HCT116 (cell line): Measurements from ENCODE around the gene ITLN1. TPM values are rescaled to one million over a fixed set of nuclear protein-coding genes. Genes with fewer than 3 reads are reported as not detected.

ENCODE experiments used
- ATAC-seq: fragments of 200-7000 bp; cut with Tn5 transposase; 2 replicates; pipeline ENCODE4 v1.9.1; 2020; ENCODE audit warnings: mild to moderate bottlenecking, moderate library complexity
- BruUV-seq: library from RNA; stranded (reverse); fragments of 400-500 nt; replicated peaks from 2 replicates; lab custom pipeline; 2021; lab: Mats Ljungman, UMichigan
- CTCF ChIA-PET: fragments of 300-600 bp; sonication (Branson Sonifier 250); formaldehyde crosslinking; loops from one replicate; lab custom pipeline; 2021; ENCODE audit warnings: antibody characterized with exemption; lab: Charles Lee
- POLR2A ChIA-PET: fragments of 300-600, 350-600 bp; sonication (Branson Sonifier 250); formaldehyde crosslinking; loops from one replicate; lab custom pipeline; 2021; ENCODE audit warnings: antibody characterized with exemption; lab: Charles Lee
- RAD21 ChIA-PET, 2 experiments: fragments of 300-600 bp; sonication (Branson Sonifier 250); formaldehyde crosslinking; loops; one replicate each; lab custom pipeline; 2023; ENCODE audit warnings: low total read pairs in 2 of 2; ENCODE audit not compliant: uncharacterized antibody in 2 of 2, unreplicated experiment in 2 of 2, low non-redundant PET in 1 of 2; lab: Charles Lee
- DNase-seq: peaks from one replicate; pipeline ENCODE4 v3.0.0-alpha.2; 2010; ENCODE audit warnings: low read depth, low spot score
- H2AFZ ChIP-seq: fragments of 200-600 bp; shearing (Covaris generic), sonication (generic); 2 replicates; pipeline ENCODE4 v1.6.1; 2017; ENCODE audit warnings: low read depth, mixed run types, mixed read lengths, antibody characterized with exemption, low read length; ENCODE audit not compliant: poor library complexity, severe bottlenecking
- H3K27ac ChIP-seq: 2 replicates; pipeline ENCODE4 v1.5.1; 2012; ENCODE audit warnings: low read depth, low read length
- H3K27me3 ChIP-seq: fragments of 200-600 bp; sonication (generic); 2 replicates; pipeline ENCODE4 v1.6.1; 2016; ENCODE audit warnings: mixed run types, low read length, mixed read lengths; ENCODE audit not compliant: insufficient read depth
- H3K36me3 ChIP-seq, 2 experiments: fragments of 200-500 bp in 1 of 2; fragments of 200-600 bp in 1 of 2; sonication (Bioruptor generic) in 1 of 2; sonication (generic) in 1 of 2; 2 replicates each; pipeline versions ENCODE4 v1.5.1 to v1.6.1; 2014 to 2016; ENCODE audit warnings: low read length in 2 of 2, inconsistent platforms in 1 of 2, mixed read lengths in 1 of 2, mixed run types in 1 of 2; ENCODE audit not compliant: insufficient read depth in 2 of 2, control insufficient read depth in 1 of 2
- H3K4me1 ChIP-seq, 2 experiments: fragments of 200-600 bp in 1 of 2; sonication (generic) in 1 of 2; 2 replicates each; pipeline versions ENCODE4 v1.5.1 to v1.6.1; 2012 to 2017; ENCODE audit warnings: low read length in 2 of 2, inconsistent platforms in 1 of 2, mild to moderate bottlenecking in 1 of 2, mixed read lengths in 1 of 2, mixed run types in 1 of 2, moderate library complexity in 1 of 2; ENCODE audit not compliant: insufficient read depth in 2 of 2, control insufficient read depth in 1 of 2
- H3K4me2 ChIP-seq: fragments of 200-600 bp; sonication (generic); 2 replicates; pipeline ENCODE4 v1.6.1; 2017; ENCODE audit warnings: mixed run types, low read length, mixed read lengths
- H3K4me3 ChIP-seq, 2 experiments: fragments of 200-600 bp in 1 of 2; sonication (generic) in 1 of 2; replicated peaks in 1 of 2; 2 replicates each; pipeline ENCODE4 v1.5.1; 2011 to 2016; ENCODE audit warnings: low read length in 2 of 2, control low read depth in 1 of 2, low read depth in 1 of 2, mild to moderate bottlenecking in 1 of 2, mixed read lengths in 1 of 2, mixed run types in 1 of 2
- H3K79me2 ChIP-seq: fragments of 200-600 bp; sonication (generic); 2 replicates; pipeline ENCODE4 v1.6.1; 2017; ENCODE audit warnings: mild to moderate bottlenecking, mixed run types, low read length, moderate library complexity, mixed read lengths; ENCODE audit not compliant: insufficient read depth
- H3K9ac ChIP-seq: fragments of 200-600 bp; sonication (generic); 2 replicates; pipeline ENCODE4 v1.6.1; 2016; ENCODE audit warnings: low read length, mixed read lengths
- H3K9me2 ChIP-seq: fragments of 200-600 bp; sonication (generic), shearing (Covaris generic); 2 replicates; pipeline ENCODE4 v1.6.1; 2017; ENCODE audit warnings: mixed run types, mild to moderate bottlenecking, moderate library complexity; ENCODE audit not compliant: insufficient read depth
- H3K9me3 ChIP-seq, 2 experiments: fragments of 200-500 bp in 1 of 2; fragments of 200-600 bp in 1 of 2; sonication (Bioruptor generic) in 1 of 2; sonication (generic) in 1 of 2; 2 replicates each; pipeline ENCODE4 v1.6.1; 2014 to 2017; ENCODE audit warnings: low read length in 2 of 2, mixed read lengths in 2 of 2, inconsistent platforms in 1 of 2, low read depth in 1 of 2, mild to moderate bottlenecking in 1 of 2, mixed run types in 1 of 2, moderate library complexity in 1 of 2; ENCODE audit not compliant: control insufficient read depth in 1 of 2, insufficient read depth in 1 of 2
- H4K20me1 ChIP-seq: fragments of 200-600 bp; sonication (generic), shearing (Covaris generic); 2 replicates; pipeline ENCODE4 v1.6.1; 2017; ENCODE audit warnings: mixed run types, mild to moderate bottlenecking, moderate library complexity; ENCODE audit not compliant: insufficient read depth
- ELF1 ChIP-seq: IDR thresholded peaks from 2 replicates; pipeline ENCODE4 v1.6.1; 2012; ENCODE audit warnings: low read depth, borderline replicate concordance
- MAX ChIP-seq: IDR thresholded peaks from 2 replicates; pipeline ENCODE4 v1.6.1; 2012
- POLR2A ChIP-seq: IDR thresholded peaks from 2 replicates; pipeline ENCODE4 v1.7.0; 2011; ENCODE audit warnings: borderline replicate concordance; ENCODE audit not compliant: insufficient read depth, insufficient read length; ENCODE audit errors: extremely low read depth
- SIN3A ChIP-seq: IDR thresholded peaks from 2 replicates; pipeline ENCODE4 v1.6.1; 2012; ENCODE audit warnings: low read depth
- SRF ChIP-seq: IDR thresholded peaks from 2 replicates; pipeline ENCODE4 v1.6.1; 2012; ENCODE audit warnings: low read depth
- TCF7L2 ChIP-seq: IDR thresholded peaks from 2 replicates; pipeline ENCODE4 v1.7.0; 2011; ENCODE audit warnings: borderline replicate concordance, inconsistent platforms; ENCODE audit not compliant: insufficient read depth, insufficient read length; ENCODE audit errors: extremely low read depth
- YY1 ChIP-seq: IDR thresholded peaks from 2 replicates; pipeline ENCODE4 v1.6.1; 2011; ENCODE audit warnings: low read length, low read depth, moderate library complexity, mild to moderate bottlenecking; ENCODE audit not compliant: insufficient replicate concordance; ENCODE audit errors: extremely low read depth
- ZBTB33 ChIP-seq: IDR thresholded peaks from 2 replicates; pipeline ENCODE4 v1.6.1; 2011; ENCODE audit warnings: mild to moderate bottlenecking, low read length, moderate library complexity; ENCODE audit not compliant: insufficient replicate concordance; ENCODE audit errors: extremely low read depth
- intact Hi-C: fragments of 100-400 bp; cut with micrococcal nuclease; formaldehyde crosslinking; loops from 2 replicates; pipeline ENCODE4 v1.10.0; 2022
- total RNA-seq: library from RNA; stranded (reverse); gene quantifications from one replicate; pipeline ENCODE4 v1.2.1, GENCODE V29; 2021; ENCODE audit not compliant: unreplicated experiment

The ITLN1 gene
- total RNA-seq, 1 experiment from 2014 or later = not detected

- POLR2A ChIA-PET = no interaction called here
- H4K20me1 ChIP-seq = no peaks in the 10 kb centered on the region
- H3K79me2 ChIP-seq = no peaks in the 10 kb centered on the region
- H3K9ac ChIP-seq = no peak overlapping the region
- ATAC-seq (no peak), DNase-seq (no peak)
- H3K4me1 ChIP-seq = no peaks in the 10 kb centered on the region
- H3K27me3 ChIP-seq = no peaks in the 10 kb centered on the region
- H3K9me2 ChIP-seq = no peaks in the 10 kb centered on the region
- no peaks in the 10 kb centered on the region for H3K9me3 ChIP-seq
- no peak overlapping the region for H2AFZ ChIP-seq
- no peaks in the 10 kb centered on the region for H3K36me3 ChIP-seq
- no peak overlapping the region for H3K4me3 ChIP-seq
- intact Hi-C loops = no loop called here
- no peak overlapping the region for H3K27ac ChIP-seq
- no peak for TF ChIP-seq SIN3A
- no peak for TF ChIP-seq TCF7L2
- TF ChIP-seq ELF1 = no peak
- TF ChIP-seq MAX = no peak
- TF ChIP-seq POLR2A = no peak
- TF ChIP-seq ZBTB33 = no peak
- no peak for TF ChIP-seq YY1
- TF ChIP-seq SRF = no peak
- RAD21 ChIA-PET = interaction anchor here in 1 of 2 experiments (0.7 kb wide), 1 partner anchor 18 kb away, joined by 3 read pairs; no protein-coding TSS in a partner anchor
- no peak overlapping the region for H3K4me2 ChIP-seq
- BruUV-seq = no TSS peak
- CTCF ChIA-PET = no interaction called here
Observed at GRCh38 chr1:160853014-160853413, 32.0 kb downstream of the ITLN1 start.
